Activated CD8-positive, alpha-beta T cell treated with anti-CD3 and anti-CD28 coated beads for 36 hours (primary cell): ENCODE measurements around the gene NFX1. TPM values are rescaled to one million over a fixed set of nuclear protein-coding genes. Genes with fewer than 3 reads are reported as not detected.

ENCODE experiments used
- ATAC-seq: fragments of 200-7000 bp; cut with Tn5 transposase; one replicate; pipeline ENCODE4 v1.10.0; 2021; ENCODE audit warnings: mild to moderate bottlenecking, moderate library complexity
- CTCF ChIA-PET: fragments of 350-600 bp; sonication (Branson Sonifier 250); formaldehyde crosslinking; loops from one replicate; lab custom pipeline; 2021; ENCODE audit warnings: antibody characterized with exemption; lab: Charles Lee
- POLR2A ChIA-PET: fragments of 350-600 bp; sonication (Branson Sonifier 250); formaldehyde crosslinking; loops from one replicate; lab custom pipeline; 2021; ENCODE audit warnings: antibody characterized with exemption; lab: Charles Lee
- DNase-seq: peaks from one replicate; pipeline ENCODE4 v3.0.0-alpha.2; 2020
- H3K27ac Mint-ChIP-seq: one replicate; pipeline ENCODE4 v1.8.0; 2021; ENCODE audit warnings: mild to moderate bottlenecking, mixed read lengths
- H3K27me3 Mint-ChIP-seq: one replicate; pipeline ENCODE4 v1.8.0; 2021; ENCODE audit warnings: mixed read lengths
- H3K36me3 Mint-ChIP-seq: one replicate; pipeline ENCODE4 v1.8.0; 2021; ENCODE audit warnings: low read depth, mixed read lengths
- H3K4me1 Mint-ChIP-seq: one replicate; pipeline ENCODE4 v1.8.0; 2021; ENCODE audit warnings: low read depth, mixed read lengths
- H3K4me3 Mint-ChIP-seq: one replicate; pipeline ENCODE4 v1.8.0; 2021; ENCODE audit warnings: mild to moderate bottlenecking, moderate library complexity, mixed read lengths
- H3K9me3 Mint-ChIP-seq: one replicate; pipeline ENCODE4 v1.8.0; 2021; ENCODE audit warnings: mixed read lengths
- CTCF ChIP-seq: fragments of 200-600 bp; IDR thresholded peaks from one replicate; pipeline ENCODE4 v1.8.0; 2022; ENCODE audit warnings: antibody characterized with exemption, mild to moderate bottlenecking
- intact Hi-C: fragments of 100-400 bp; cut with micrococcal nuclease; formaldehyde crosslinking; loops from one replicate; pipeline ENCODE4 v1.10.0; 2022
- total RNA-seq, 2 experiments: library from RNA; stranded (reverse); gene quantifications; one replicate each; pipeline ENCODE4 v1.2.3, GENCODE V29; 2021

The NFX1 gene
- 10 to 100 TPM; 37.4 to 38.9 TPM for total RNA-seq

- ATAC-seq (peak; percentile 87), DNase-seq (peak; percentile 99)
- H3K36me3 Mint-ChIP-seq, result peaks cover 35% of the 10 kb centered on the region
- no peak for TF ChIP-seq CTCF
- H3K27me3 Mint-ChIP-seq, result no peaks in the 10 kb centered on the region
- CTCF ChIA-PET, result interaction anchor here (0.6 to 1.8 kb wide), 7 partner anchors 10 to 176 kb away, joined by 3 to 8 read pairs (median 3); no protein-coding TSS in a partner anchor
- POLR2A ChIA-PET, result interaction anchor here (0.6 to 2.1 kb wide), 16 partner anchors 8 to 265 kb away, joined by 3 to 20 read pairs (median 4); partner anchors contain the start of genes AQP3, BAG1, CHMP5 and DNAJA1
- H3K4me3 Mint-ChIP-seq, result peak within 1 kb of the TSS; percentile 84
- H3K9me3 Mint-ChIP-seq, result no peaks in the 10 kb centered on the region
- intact Hi-C loops, result loop anchor here (2.0 kb wide), 1 partner anchor 26 kb away; the partner anchor contains the start of genes BAG1 and CHMP5
- peak within 1 kb of the TSS; percentile 99 for H3K27ac Mint-ChIP-seq
- peaks cover 51% of the 10 kb centered on the region for H3K4me1 Mint-ChIP-seq
Measured at GRCh38 chr9:33290247-33291030, at the start of gene NFX1. Gene NFX1, plus strand, starts transcription at chr9:33290516. Its CDS starts 57 bp downstream, at chr9:33290573.

DNA sequence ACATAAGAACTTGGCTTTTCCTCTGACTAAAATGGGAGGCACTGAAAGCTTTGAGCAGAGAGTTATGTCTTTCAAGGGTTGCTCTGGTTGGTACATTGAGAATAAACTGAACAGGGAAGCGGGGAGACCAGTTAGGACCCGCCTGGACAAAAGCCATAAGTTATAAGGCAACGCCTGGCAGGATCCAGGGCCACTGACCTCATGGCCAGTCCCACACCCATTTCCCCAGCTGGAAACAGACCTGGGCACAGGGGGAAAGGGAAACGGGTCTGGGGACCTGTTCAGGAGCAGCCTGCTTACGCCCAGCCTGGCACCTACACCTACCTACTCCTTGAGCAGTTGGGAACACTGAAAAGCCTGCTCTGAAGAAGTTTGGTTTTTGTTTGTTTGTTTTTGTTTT lies 49.0 kb upstream of the NFX1 start:
- H3K27me3 Mint-ChIP-seq, result no peaks in the 10 kb centered on the region
- ATAC-seq (no peak), DNase-seq (no peak)
- no peak overlapping the region for H3K4me3 Mint-ChIP-seq
- no peaks in the 10 kb centered on the region for H3K9me3 Mint-ChIP-seq
- no peaks in the 10 kb centered on the region for H3K36me3 Mint-ChIP-seq
- ChIA-PET CTCF (interaction anchor here (1.4 to 3.2 kb wide), 3 partner anchors 15 to 160 kb away, joined by 3 to 14 read pairs (median 5); no protein-coding TSS in a partner anchor), POLR2A (interaction anchor here (0.6 to 1.1 kb wide), 3 partner anchors 11 to 240 kb away, joined by 3 read pairs; no protein-coding TSS in a partner anchor)
- H3K27ac Mint-ChIP-seq, result no peak overlapping the region
- intact Hi-C loops, result no loop called here
- no peaks in the 10 kb centered on the region for H3K4me1 Mint-ChIP-seq
- TF ChIP-seq CTCF, result no peak

GRCh38 chr9:33242609-33243134 lies 47.6 kb upstream of the NFX1 start:
- DNase-seq, result no peak
- Mint-ChIP-seq H3K4me3 (no peak overlapping the region), H3K27ac (no peak overlapping the region), H3K4me1 (no peaks in the 10 kb centered on the region), H3K36me3 (peaks cover 4% of the 10 kb centered on the region), H3K27me3 (no peaks in the 10 kb centered on the region), H3K9me3 (no peaks in the 10 kb centered on the region)
- ChIA-PET CTCF (interaction anchor here (0.9 to 3.2 kb wide), 4 partner anchors 9 to 72 kb away, joined by 3 to 14 read pairs (median 4); no protein-coding TSS in a partner anchor), POLR2A (interaction anchor here (0.7 to 2.5 kb wide), 4 partner anchors 10 to 218 kb away, joined by 3 to 8 read pairs (median 4); no protein-coding TSS in a partner anchor)
- no peak for TF ChIP-seq CTCF
- intact Hi-C loops, result no loop called here
- no peak for ATAC-seq

GRCh38 chr9:33244137-33244784 lies 46.1 kb upstream of the NFX1 start:
- DNase-seq, result no peak
- intact Hi-C loops, result no loop called here
- Mint-ChIP-seq H3K27ac (no peak overlapping the region), H3K4me1 (no peaks in the 10 kb centered on the region), H3K4me3 (no peak overlapping the region), H3K36me3 (peaks cover 7% of the 10 kb centered on the region), H3K9me3 (no peaks in the 10 kb centered on the region), H3K27me3 (no peaks in the 10 kb centered on the region)
- ATAC-seq, result no peak
- no peak for TF ChIP-seq CTCF
- ChIA-PET CTCF (interaction anchor here (0.8 kb wide), 1 partner anchor 18 kb away, joined by 3 read pairs; no protein-coding TSS in a partner anchor), POLR2A (interaction anchor here (1.0 to 2.5 kb wide), 2 partner anchors 9 to 20 kb away, joined by 3 to 8 read pairs; partner anchors contain the start of genes BAG1 and CHMP5)
